Neutrophil (primary cell): ENCODE data around the gene TFCP2L1.

Source experiments
- H3K27ac ChIP-seq: fragments of 200-600 bp; sonication (generic); 2 replicates; pipeline ENCODE4 v1.5.1; 2016; ENCODE audit warnings: mild to moderate bottlenecking, moderate library complexity
- H3K27me3 ChIP-seq: fragments of 200-600 bp; sonication (generic); 2 replicates; pipeline ENCODE4 v1.6.0; 2016; ENCODE audit warnings: mild to moderate bottlenecking
- H3K36me3 ChIP-seq: fragments of 200-600 bp; sonication (generic); 2 replicates; pipeline ENCODE4 v1.5.1; 2017
- H3K4me1 ChIP-seq, 2 experiments: fragments of 200-600 bp in 1 of 2; sonication (generic) in 1 of 2; 1 replicate in 1 of 2; 2 replicates in 1 of 2; pipeline versions ENCODE4 v1.5.1 to v1.6.1; 2013 to 2016; ENCODE audit warnings: low read depth in 1 of 2, low read length in 1 of 2, mild to moderate bottlenecking in 1 of 2, moderate library complexity in 1 of 2; ENCODE audit not compliant: control insufficient read depth in 1 of 2, insufficient read depth in 1 of 2
- H3K4me3 ChIP-seq, 2 experiments: fragments of 200-600 bp in 1 of 2; sonication (generic) in 1 of 2; 1 replicate in 1 of 2; 2 replicates in 1 of 2; pipeline ENCODE4 v1.5.1; 2013 to 2016; ENCODE audit warnings: low read depth in 1 of 2, low read length in 1 of 2, mild to moderate bottlenecking in 1 of 2, moderate library complexity in 1 of 2
- H3K9me3 ChIP-seq: fragments of 200-600 bp; sonication (generic); 2 replicates; pipeline ENCODE4 v1.5.1; 2016
- CTCF ChIP-seq: fragments of 200-600 bp; sonication (generic); IDR thresholded peaks from 2 replicates; pipeline ENCODE4 v1.5.1; 2016; ENCODE audit warnings: antibody characterized with exemption

The TFCP2L1 gene

GRCh38 chr2:121242976-121243375 lies 42.0 kb downstream of the TFCP2L1 start:
- no peaks in the 10 kb centered on the region for H3K9me3 ChIP-seq
- no peaks in the 10 kb centered on the region for H3K4me1 ChIP-seq
- H3K4me3 ChIP-seq, result no peak overlapping the region
- no peak overlapping the region for H3K27ac ChIP-seq
- no peaks in the 10 kb centered on the region for H3K27me3 ChIP-seq
- H3K36me3 ChIP-seq, result no peaks in the 10 kb centered on the region
- no peak for TF ChIP-seq CTCF

- H3K9me3 ChIP-seq, result no peaks in the 10 kb centered on the region
- no peak overlapping the region for H3K27ac ChIP-seq
- H3K27me3 ChIP-seq, result no peaks in the 10 kb centered on the region
- no peaks in the 10 kb centered on the region for H3K4me1 ChIP-seq
- TF ChIP-seq CTCF, result no peak
- no peaks in the 10 kb centered on the region for H3K36me3 ChIP-seq
- no peak overlapping the region for H3K4me3 ChIP-seq
These were observed 42.7 kb downstream of the TFCP2L1 start for GRCh38 chr2:121242175-121242875.

GRCh38 chr2:121241466-121241865 lies 43.5 kb downstream of the TFCP2L1 start:
- no peak for TF ChIP-seq CTCF

GRCh38 chr2:121240436-121240835 lies 44.6 kb downstream of the TFCP2L1 start:
- Histone ChIP-seq H3K36me3 (no peaks in the 10 kb centered on the region), H3K27me3 (no peaks in the 10 kb centered on the region), H3K9me3 (no peaks in the 10 kb centered on the region), H3K4me1 (no peaks in the 10 kb centered on the region), H3K27ac (no peak overlapping the region), H3K4me3 (no peak overlapping the region)
- TF ChIP-seq CTCF, result no peak

More at GRCh38 chr2:121241466-121241865, 43.5 kb downstream of the TFCP2L1 start:
- no peaks in the 10 kb centered on the region for H3K36me3 ChIP-seq
- H3K27me3 ChIP-seq, result no peaks in the 10 kb centered on the region
- H3K9me3 ChIP-seq, result no peaks in the 10 kb centered on the region
- H3K27ac ChIP-seq, result no peak overlapping the region
- H3K4me3 ChIP-seq, result no peak overlapping the region
- H3K4me1 ChIP-seq, result no peaks in the 10 kb centered on the region

GRCh38 chr2:121239969-121240368 lies 45.0 kb downstream of the TFCP2L1 start:
- Histone ChIP-seq H3K27me3 (no peaks in the 10 kb centered on the region), H3K4me3 (no peak overlapping the region), H3K27ac (no peak overlapping the region), H3K9me3 (no peaks in the 10 kb centered on the region), H3K36me3 (no peaks in the 10 kb centered on the region), H3K4me1 (no peaks in the 10 kb centered on the region)
- no peak for TF ChIP-seq CTCF
